ENCODE measurements around the gene PFN3. TPM values are rescaled to one million over a fixed set of nuclear protein-coding genes. Genes with fewer than 3 reads are reported as not detected.
"Not testable (repeated sequence)": the region's sequence is repeated elsewhere in the genome, so short reads cannot be mapped to it uniquely, and the experiment has no call there.

The PFN3 gene
- total and polyA plus RNA-seq, 2 experiments from 2014 or later, result not detected

- Histone ChIP-seq H3K27me3 (no peaks in the 10 kb centered on the region), H3K27ac (no peak overlapping the region), H3K4me1 (ENCODE audit: low read depth) (no peaks in the 10 kb centered on the region), H3K4me3 (no peak overlapping the region), H3K9me3 (ENCODE audit: low read depth) (no peaks in the 10 kb centered on the region), H3K36me3 (no peaks in the 10 kb centered on the region)
- no peak for DNase-seq (ENCODE audit: low read depth in 1 of 2, low spot score in 1 of 2)
- no peak for TF ChIP-seq CTCF (IDR thresholded peaks at IDR 0.05; ENCODE audit: low read depth, low read length)
These were observed 23.2 kb upstream of the PFN3 start for GRCh38 chr5:177423671-177424070.

- no peaks in the 10 kb centered on the region for H3K36me3 ChIP-seq
- H3K4me3 ChIP-seq, result no peak overlapping the region
- H3K27me3 ChIP-seq, result no peaks in the 10 kb centered on the region
- no peak overlapping the region for H3K27ac ChIP-seq
- no peaks in the 10 kb centered on the region for H3K4me1 ChIP-seq (ENCODE audit: low read depth)
- no peak for TF ChIP-seq CTCF (IDR thresholded peaks at IDR 0.05; ENCODE audit: low read depth, low read length)
- no peaks in the 10 kb centered on the region for H3K9me3 ChIP-seq (ENCODE audit: low read depth)
- DNase-seq (ENCODE audit: low read depth in 1 of 2, low spot score in 1 of 2), result no peak
These were observed 20.8 kb upstream of the PFN3 start for GRCh38 chr5:177421062-177421798.

- H3K4me3 ChIP-seq; H3K9me3 ChIP-seq (ENCODE audit: low read depth); DNase-seq (ENCODE audit: low read depth in 1 of 2, low spot score in 1 of 2); H3K27me3 ChIP-seq; H3K27ac ChIP-seq; H3K36me3 ChIP-seq; H3K4me1 ChIP-seq (ENCODE audit: low read depth): not testable (repeated sequence)
These were observed 20.0 kb upstream of the PFN3 start for GRCh38 chr5:177420472-177420871.

GRCh38 chr5:177419046-177419445, 18.6 kb upstream of the PFN3 start:
- Histone ChIP-seq H3K27me3 (no peaks in the 10 kb centered on the region), H3K9me3 (ENCODE audit: low read depth) (no peaks in the 10 kb centered on the region), H3K36me3 (no peaks in the 10 kb centered on the region), H3K4me1 (ENCODE audit: low read depth) (no peaks in the 10 kb centered on the region), H3K4me3 (no peak overlapping the region), H3K27ac (no peak overlapping the region)
- no peak for TF ChIP-seq CTCF (IDR thresholded peaks at IDR 0.05; ENCODE audit: low read depth, low read length)
- DNase-seq (ENCODE audit: low read depth in 1 of 2, low spot score in 1 of 2), result peak in 1 of 2 donors; percentile 88

GRCh38 chr5:177417081-177417480, 16.6 kb upstream of the PFN3 start:
- H3K4me3 ChIP-seq; H3K36me3 ChIP-seq; H3K27ac ChIP-seq; DNase-seq (ENCODE audit: low read depth in 1 of 2, low spot score in 1 of 2); H3K4me1 ChIP-seq (ENCODE audit: low read depth); H3K27me3 ChIP-seq; H3K9me3 ChIP-seq (ENCODE audit: low read depth): not testable (repeated sequence)

- Histone ChIP-seq H3K36me3 (no peaks in the 10 kb centered on the region), H3K27ac (no peak overlapping the region), H3K4me1 (ENCODE audit: low read depth) (no peaks in the 10 kb centered on the region), H3K27me3 (peaks cover 1% of the 10 kb centered on the region), H3K9me3 (ENCODE audit: low read depth) (no peaks in the 10 kb centered on the region), H3K4me3 (no peak overlapping the region)
- DNase-seq (ENCODE audit: low read depth in 1 of 2, low spot score in 1 of 2), result no peak
- no peak for TF ChIP-seq CTCF (IDR thresholded peaks at IDR 0.05; ENCODE audit: low read depth, low read length)
These were observed 14.0 kb upstream of the PFN3 start for GRCh38 chr5:177414481-177414880.

All from cardiac muscle cell (in vitro differentiated cells and primary cell).